ENCODE results near the gene KCNG4.

Gene KCNG4

GRCh38 chr16:84239909-84240308 is at the start of gene KCNG4:
Gene KCNG4, minus strand, starts transcription at chr16:84240012. Its CDS starts 2,527 bp downstream, at chr16:84237485.
- DNase-seq (ENCODE audit: low read depth): no peak

GRCh38 chr16:84288902-84289301 is 49.1 kb upstream of the KCNG4 start:
- no peak for DNase-seq (ENCODE audit: low read depth)

GRCh38 chr16:84286578-84287240 is 46.9 kb upstream of the KCNG4 start:
- DNase-seq (ENCODE audit: low read depth): no peak

GRCh38 chr16:84284154-84284722 is 44.4 kb upstream of the KCNG4 start:
- no peak for DNase-seq (ENCODE audit: low read depth)

GRCh38 chr16:84283314-84284153 is 43.7 kb upstream of the KCNG4 start:
- DNase-seq (ENCODE audit: low read depth): no peak

- no peak for DNase-seq (ENCODE audit: low read depth)
Observed at GRCh38 chr16:84282533-84282932, 42.7 kb upstream of the KCNG4 start.

GRCh38 chr16:84281074-84281473 is 41.3 kb upstream of the KCNG4 start:
- DNase-seq (ENCODE audit: low read depth): no peak

GRCh38 chr16:84279881-84280280 is 40.1 kb upstream of the KCNG4 start:
- DNase-seq (ENCODE audit: low read depth): no peak

GRCh38 chr16:84278968-84279367 is 39.2 kb upstream of the KCNG4 start:
- DNase-seq (ENCODE audit: low read depth): no peak

GRCh38 chr16:84278333-84278732 is 38.5 kb upstream of the KCNG4 start:
- no peak for DNase-seq (ENCODE audit: low read depth)

GRCh38 chr16:84277244-84277823 is 37.5 kb upstream of the KCNG4 start:
- DNase-seq (ENCODE audit: low read depth): peak; percentile 49

GRCh38 chr16:84275585-84276151 is 35.9 kb upstream of the KCNG4 start:
- no peak for DNase-seq (ENCODE audit: low read depth)

- no peak for DNase-seq (ENCODE audit: low read depth)
Observed at GRCh38 chr16:84274515-84274914, 34.7 kb upstream of the KCNG4 start.

- no peak for DNase-seq (ENCODE audit: low read depth)
Observed at GRCh38 chr16:84272740-84273320, 33.0 kb upstream of the KCNG4 start.

GRCh38 chr16:84271866-84272265 is 32.1 kb upstream of the KCNG4 start:
- DNase-seq (ENCODE audit: low read depth): no peak

GRCh38 chr16:84271037-84271436 is 31.2 kb upstream of the KCNG4 start:
- DNase-seq (ENCODE audit: low read depth): no peak

GRCh38 chr16:84270531-84270930 is 30.7 kb upstream of the KCNG4 start:
- DNase-seq (ENCODE audit: low read depth): no peak

GRCh38 chr16:84270071-84270470 is 30.3 kb upstream of the KCNG4 start:
- DNase-seq (ENCODE audit: low read depth): no peak

GRCh38 chr16:84268291-84269040 is 28.7 kb upstream of the KCNG4 start:
- no peak for DNase-seq (ENCODE audit: low read depth)

- DNase-seq (ENCODE audit: low read depth): no peak
Observed at GRCh38 chr16:84267380-84267779, 27.6 kb upstream of the KCNG4 start.

- no peak for DNase-seq (ENCODE audit: low read depth)
Observed at GRCh38 chr16:84266451-84266850, 26.6 kb upstream of the KCNG4 start.

Measured in stimulated activated CD8-positive, alpha-beta memory T cell treated with anti-CD3 and anti-CD28 coated beads, Interleukin-15, amount 100 ng/mL, for 1 hour (primary cell).